CD4-positive, alpha-beta T cell (primary cell): ENCODE measurements around the gene HTATIP2. TPM values are rescaled to one million over a fixed set of nuclear protein-coding genes. Genes with fewer than 3 reads are reported as not detected.
"Not testable (repeated sequence)": the region's sequence is repeated elsewhere in the genome, so short reads cannot be mapped to it uniquely, and the experiment has no call there.

Source experiments
- ATAC-seq: fragments of 200-7000 bp; cut with Tn5 transposase; one replicate; pipeline ENCODE4 v1.10.0; 2022; ENCODE audit warnings: mild to moderate bottlenecking; ENCODE audit not compliant: poor library complexity
- CTCF ChIA-PET: fragments of 350-600 bp; sonication (Branson Sonifier 250); formaldehyde crosslinking; loops from one replicate; lab custom pipeline; 2021; ENCODE audit warnings: antibody characterized with exemption, inconsistent platforms; lab: Charles Lee
- POLR2A ChIA-PET: fragments of 350-600 bp; sonication (Branson Sonifier 250); formaldehyde crosslinking; loops from one replicate; lab custom pipeline; 2021; ENCODE audit warnings: antibody characterized with exemption, inconsistent platforms; lab: Charles Lee
- DNase-seq, 14 experiments: peaks; one replicate each; pipeline ENCODE4 v3.0.0-alpha.2; 2013 to 2020; ENCODE audit warnings: mixed read lengths in 2 of 14
- H3K27ac ChIP-seq, 2 donors: one replicate each; pipeline versions ENCODE4 v1.5.1 to v1.7.0; 2013; ENCODE audit warnings: low read length in 2 of 2, low read depth in 1 of 2, mild to moderate bottlenecking in 1 of 2
- H3K27me3 ChIP-seq, 2 experiments: 1 replicate in 1 of 2; 2 replicates in 1 of 2; pipeline versions ENCODE4 v1.6.1 to v1.7.0; 2013; ENCODE audit warnings: low read length in 2 of 2, control low read depth in 1 of 2, mild to moderate bottlenecking in 1 of 2, moderate library complexity in 1 of 2; ENCODE audit not compliant: insufficient read depth in 2 of 2, control insufficient read depth in 1 of 2
- H3K36me3 ChIP-seq: one replicate; pipeline ENCODE4 v1.6.1; 2013; ENCODE audit warnings: low read length, control low read depth; ENCODE audit not compliant: insufficient read depth
- H3K4me1 ChIP-seq: one replicate; pipeline ENCODE4 v1.6.1; 2013; ENCODE audit warnings: low read length, control low read depth; ENCODE audit not compliant: insufficient read depth
- H3K4me3 ChIP-seq: one replicate; pipeline ENCODE4 v1.5.1; 2013; ENCODE audit warnings: mild to moderate bottlenecking, low read length, moderate library complexity
- H3K9me3 ChIP-seq, 2 experiments: 1 replicate in 1 of 2; 2 replicates in 1 of 2; pipeline versions ENCODE4 v1.6.1 to v1.7.0; 2013; ENCODE audit warnings: low read length in 2 of 2, mild to moderate bottlenecking in 2 of 2, control low read depth in 1 of 2, moderate library complexity in 1 of 2; ENCODE audit not compliant: control insufficient read depth in 1 of 2, insufficient read depth in 1 of 2
- H3K27ac Mint-ChIP-seq: one replicate; pipeline ENCODE4 v1.8.0; 2020; ENCODE audit warnings: mixed read lengths
- H3K27me3 Mint-ChIP-seq: one replicate; pipeline ENCODE4 v1.8.0; 2021; ENCODE audit warnings: mixed read lengths
- H3K36me3 Mint-ChIP-seq: one replicate; pipeline ENCODE4 v1.8.0; 2021; ENCODE audit warnings: low read depth, mixed read lengths
- H3K4me1 Mint-ChIP-seq: one replicate; pipeline ENCODE4 v1.8.0; 2021; ENCODE audit warnings: low read depth, mixed read lengths
- H3K4me3 Mint-ChIP-seq: one replicate; pipeline ENCODE4 v1.8.0; 2020; ENCODE audit warnings: mild to moderate bottlenecking, mixed read lengths
- H3K9me3 Mint-ChIP-seq: one replicate; pipeline ENCODE4 v1.8.0; 2020; ENCODE audit warnings: mixed read lengths
- intact Hi-C, 2 experiments: fragments of 100-400 bp; cut with DNase I in 1 of 2; cut with micrococcal nuclease in 1 of 2; formaldehyde crosslinking; loops; one replicate each; pipeline versions ENCODE4 v1.15.1 to v1.9.0; 2023 to 2025; cut with DNase I, micrococcal nuclease
- total RNA-seq, 174 experiments: library from RNA in 2 of 174; stranded (reverse) in 2 of 174; gene quantifications; one replicate each; pipeline ENCODE4 v1.2.3 and lab custom pipeline; 2021 to 2026
- TF ChIP-seq, protein P1 (sequence below): fragments of 200-600 bp; IDR thresholded peaks from one replicate; pipeline ENCODE4 v1.8.0; 2022; ENCODE audit warnings: antibody characterized with exemption, mild to moderate bottlenecking

HTATIP2 gene
- total RNA-seq, 2 experiments from 2014 or later: 8.1 to 9.8 TPM

DNA sequence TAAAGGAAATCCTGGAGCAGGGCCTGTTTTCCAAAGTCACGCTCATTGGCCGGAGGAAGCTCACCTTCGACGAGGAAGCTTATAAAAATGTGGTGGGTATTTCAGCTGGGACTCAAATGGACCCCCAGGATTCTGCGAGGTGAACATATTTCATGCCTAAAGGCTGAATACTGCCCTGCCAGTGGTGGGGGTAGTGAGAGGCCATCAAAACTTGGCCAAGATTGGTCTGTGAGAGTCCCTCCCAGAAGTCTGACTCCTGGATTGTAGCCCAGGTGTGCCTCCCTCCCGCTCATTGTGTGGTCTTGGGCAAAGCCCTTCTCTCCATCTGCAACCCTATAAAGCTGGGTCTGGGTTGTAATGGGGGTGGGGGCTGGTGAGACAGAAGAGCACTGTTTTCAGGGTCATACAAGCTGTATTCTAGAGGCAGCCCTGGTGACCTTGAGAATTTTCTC lies 853 bp downstream of the HTATIP2 start:
- CTCF ChIA-PET: interaction anchor here (0.6 to 2.8 kb wide), 4 partner anchors 9 to 33 kb away, joined by 3 to 10 read pairs (median 6); partner anchors contain the start of gene PRMT3
- POLR2A ChIA-PET: interaction anchor here (0.9 to 2.2 kb wide), 8 partner anchors 8 to 236 kb away, joined by 3 to 14 read pairs (median 6); partner anchors contain the start of gene PRMT3
- Mint-ChIP-seq H3K4me1 (peaks cover 70% of the 10 kb centered on the region), H3K4me3 (peak overlapping the region; percentile 89), H3K9me3 (no peaks in the 10 kb centered on the region), H3K36me3 (peaks cover 25% of the 10 kb centered on the region), H3K27ac (peak overlapping the region; percentile 83), H3K27me3 (no peaks in the 10 kb centered on the region)
- ATAC-seq (no peak), DNase-seq (no peak)
- no peak overlapping the region for H3K27ac ChIP-seq
- intact Hi-C loops: loop anchor here in 1 of 2 experiments (1.0 kb wide), 1 partner anchor 23 kb away; the partner anchor contains the start of gene PRMT3
- TF ChIP-seq, protein P1, sequence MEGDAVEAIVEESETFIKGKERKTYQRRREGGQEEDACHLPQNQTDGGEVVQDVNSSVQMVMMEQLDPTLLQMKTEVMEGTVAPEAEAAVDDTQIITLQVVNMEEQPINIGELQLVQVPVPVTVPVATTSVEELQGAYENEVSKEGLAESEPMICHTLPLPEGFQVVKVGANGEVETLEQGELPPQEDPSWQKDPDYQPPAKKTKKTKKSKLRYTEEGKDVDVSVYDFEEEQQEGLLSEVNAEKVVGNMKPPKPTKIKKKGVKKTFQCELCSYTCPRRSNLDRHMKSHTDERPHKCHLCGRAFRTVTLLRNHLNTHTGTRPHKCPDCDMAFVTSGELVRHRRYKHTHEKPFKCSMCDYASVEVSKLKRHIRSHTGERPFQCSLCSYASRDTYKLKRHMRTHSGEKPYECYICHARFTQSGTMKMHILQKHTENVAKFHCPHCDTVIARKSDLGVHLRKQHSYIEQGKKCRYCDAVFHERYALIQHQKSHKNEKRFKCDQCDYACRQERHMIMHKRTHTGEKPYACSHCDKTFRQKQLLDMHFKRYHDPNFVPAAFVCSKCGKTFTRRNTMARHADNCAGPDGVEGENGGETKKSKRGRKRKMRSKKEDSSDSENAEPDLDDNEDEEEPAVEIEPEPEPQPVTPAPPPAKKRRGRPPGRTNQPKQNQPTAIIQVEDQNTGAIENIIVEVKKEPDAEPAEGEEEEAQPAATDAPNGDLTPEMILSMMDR: no peak
- H3K36me3 ChIP-seq: peaks cover 4% of the 10 kb centered on the region
- H3K4me3 ChIP-seq: peak overlapping the region; percentile 74
- H3K27me3 ChIP-seq: no peaks in the 10 kb centered on the region
- no peaks in the 10 kb centered on the region for H3K9me3 ChIP-seq
- peaks cover 45% of the 10 kb centered on the region for H3K4me1 ChIP-seq

DNA sequence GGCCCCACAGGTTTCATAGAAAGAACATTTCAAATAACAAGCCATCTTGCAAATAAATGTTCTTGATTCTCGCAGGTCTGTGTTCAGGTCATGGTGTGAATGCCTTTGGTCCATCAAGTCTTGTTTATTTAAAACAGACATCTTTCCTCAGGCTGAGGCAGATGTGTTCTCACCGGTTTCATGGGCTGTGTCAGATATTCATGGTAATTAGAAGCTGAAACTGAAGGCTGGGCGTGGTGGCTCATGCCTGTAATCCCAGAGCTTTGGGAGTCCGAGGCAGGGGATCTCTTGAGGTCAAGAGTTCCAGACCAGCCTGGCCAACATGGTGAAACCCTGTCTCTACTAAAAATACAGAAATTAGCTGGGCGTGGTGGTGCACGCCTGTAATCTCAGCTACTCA lies 2.0 kb downstream of the HTATIP2 start:
- peaks cover 25% of the 10 kb centered on the region for H3K36me3 Mint-ChIP-seq
- H3K27ac ChIP-seq, H3K9me3 ChIP-seq, H3K4me3 ChIP-seq, ATAC-seq, DNase-seq, H3K27me3 Mint-ChIP-seq, intact Hi-C loops, H3K27me3 ChIP-seq, H3K9me3 Mint-ChIP-seq, H3K36me3 ChIP-seq, POLR2A ChIA-PET: not testable (repeated sequence)
- peaks cover 66% of the 10 kb centered on the region for H3K4me1 Mint-ChIP-seq
- CTCF ChIA-PET: interaction anchor here (1.5 to 2.8 kb wide), 2 partner anchors 11 to 32 kb away, joined by 3 to 10 read pairs; no protein-coding TSS in a partner anchor
- H3K27ac Mint-ChIP-seq: peak overlapping the region; percentile 83
- H3K4me1 ChIP-seq: peaks cover 39% of the 10 kb centered on the region
- H3K4me3 Mint-ChIP-seq: peak overlapping the region; percentile 84

DNA sequence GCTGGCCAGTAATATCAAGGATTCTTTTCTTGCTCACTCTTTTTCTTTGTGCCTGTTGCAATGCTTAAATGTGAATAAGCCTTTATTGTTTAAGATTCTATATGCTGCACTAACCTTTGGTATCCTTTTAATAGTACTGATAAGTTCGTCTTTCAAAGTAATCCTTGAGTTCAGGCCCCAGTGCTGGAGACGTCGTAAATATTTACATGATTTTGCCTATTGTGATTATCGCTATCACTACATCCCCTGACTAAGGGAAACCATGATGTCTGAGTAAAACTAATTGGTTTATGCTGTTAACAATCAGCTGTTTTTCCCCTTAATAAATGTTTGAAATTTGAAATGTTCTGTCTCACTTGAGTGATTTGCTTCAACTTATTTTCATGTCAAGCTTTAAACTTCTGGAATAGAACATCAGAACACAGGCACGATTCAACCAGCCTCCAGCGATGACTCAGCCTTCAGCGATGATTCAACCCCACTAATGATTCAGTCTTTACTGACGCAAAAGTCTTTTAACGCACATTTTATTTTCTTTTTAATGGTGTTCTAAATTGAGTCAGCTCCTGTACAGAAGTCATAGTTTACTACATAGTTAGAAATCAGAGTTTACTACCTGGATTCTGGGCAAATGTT lies 3.9 kb downstream of the HTATIP2 start:
- peak; percentile 18 for ATAC-seq
- H3K36me3 ChIP-seq: peaks cover 11% of the 10 kb centered on the region
- Mint-ChIP-seq H3K4me3 (peak overlapping the region; percentile 68), H3K27me3 (no peaks in the 10 kb centered on the region), H3K9me3 (no peaks in the 10 kb centered on the region), H3K4me1 (peaks cover 52% of the 10 kb centered on the region), H3K27ac (peak overlapping the region; percentile 13), H3K36me3 (peaks cover 36% of the 10 kb centered on the region)
- H3K4me3 ChIP-seq: no peak overlapping the region
- CTCF ChIA-PET: interaction anchor here (1.0 to 1.5 kb wide), 3 partner anchors 12 to 19 kb away, joined by 4 to 5 read pairs (median 5); no protein-coding TSS in a partner anchor
- intact Hi-C loops: no loop called here
- DNase-seq: peak in 9 of 14 experiments; percentile 13 to 71 (median 32)
- POLR2A ChIA-PET: no interaction called here
- no peaks in the 10 kb centered on the region for H3K27me3 ChIP-seq
- TF ChIP-seq, protein P1: no peak
- no peaks in the 10 kb centered on the region for H3K9me3 ChIP-seq
- H3K27ac ChIP-seq: no peak overlapping the region
- peaks cover 32% of the 10 kb centered on the region for H3K4me1 ChIP-seq
